PFSK-1 (cell line): ENCODE data around the gene EGLN1.

ENCODE experiments used
- POLR2AphosphoS5 ChIP-seq: IDR thresholded peaks from 2 replicates; pipeline ENCODE4 v1.6.1; 2012; ENCODE audit warnings: low read depth, mild to moderate bottlenecking, control low read depth, low read length, moderate library complexity
- REST ChIP-seq, 2 experiments: IDR thresholded peaks; 2 replicates each; pipeline versions ENCODE4 v1.6.1 to v1.8.0; 2011 to 2012; ENCODE audit warnings: low read depth in 2 of 2, low read length in 2 of 2, control low read depth in 1 of 2, inconsistent platforms in 1 of 2, mild to moderate bottlenecking in 1 of 2, moderate library complexity in 1 of 2; ENCODE audit not compliant: insufficient read depth in 1 of 2

- TF ChIP-seq REST (IDR thresholded peaks at IDR 0.05; ENCODE audit: insufficient read depth in 1 of 2, low read depth in 2 of 2, low read length in 2 of 2) (no peak), POLR2AphosphoS5 (no peak)
These were observed 28.4 kb downstream of the EGLN1 start for GRCh38 chr1:231393668-231394067.
